CD4-positive, CD25-positive, alpha-beta regulatory T cell (primary cell): ENCODE data around the gene STK33. TPM values are rescaled to one million over a fixed set of nuclear protein-coding genes. Genes with fewer than 3 reads are reported as not detected.
A peak's percentile ranks its signal among the peaks of the same experiment; 100 is the strongest.

Experiments used
- ATAC-seq, 2 donors: fragments of 150-1000 bp; cut with Tn5 transposase; one replicate each; pipeline ENCODE4 v1.10.0; 2021; ENCODE audit warnings: low read depth in 2 of 2, moderate number of reproducible peaks in 2 of 2, moderate library complexity in 1 of 2
- DNase-seq, 3 donors: peaks; one replicate each; pipeline versions ENCODE4 v3.0.0 to v3.0.0-alpha.2; 2012 to 2022; ENCODE audit warnings: mixed read lengths in 1 of 3
- H3K27ac ChIP-seq: one replicate; pipeline ENCODE4 v1.7.0; 2013; ENCODE audit warnings: mild to moderate bottlenecking, low read length; ENCODE audit not compliant: insufficient read depth, poor library complexity, severe bottlenecking
- H3K27me3 ChIP-seq: one replicate; pipeline ENCODE4 v1.7.0; 2013; ENCODE audit warnings: low read length; ENCODE audit not compliant: control insufficient read depth, insufficient read depth
- H3K36me3 ChIP-seq: one replicate; pipeline ENCODE4 v1.7.0; 2013; ENCODE audit warnings: mild to moderate bottlenecking, low read length, moderate library complexity; ENCODE audit not compliant: control insufficient read depth, insufficient read depth
- H3K4me1 ChIP-seq: 2 replicates; pipeline ENCODE4 v1.7.0; 2013; ENCODE audit warnings: mild to moderate bottlenecking, low read length; ENCODE audit not compliant: insufficient read depth, control insufficient read depth, poor library complexity, severe bottlenecking
- H3K4me3 ChIP-seq: one replicate; pipeline ENCODE4 v1.7.0; 2013; ENCODE audit warnings: low read depth, mild to moderate bottlenecking, low read length, moderate library complexity
- H3K9me3 ChIP-seq, 2 experiments: 1 replicate in 1 of 2; 2 replicates in 1 of 2; pipeline ENCODE4 v1.7.0; 2013; ENCODE audit warnings: low read length in 2 of 2, mild to moderate bottlenecking in 1 of 2, moderate library complexity in 1 of 2; ENCODE audit not compliant: control insufficient read depth in 2 of 2
- H3K27ac Mint-ChIP-seq, 3 donors: one replicate each; pipeline ENCODE4 v1.8.0; 2020 to 2022; ENCODE audit warnings: mild to moderate bottlenecking in 3 of 3, mixed read lengths in 3 of 3, moderate library complexity in 2 of 3
- H3K27me3 Mint-ChIP-seq: one replicate; pipeline ENCODE4 v1.8.0; 2022; ENCODE audit warnings: mild to moderate bottlenecking, mixed read lengths
- H3K36me3 Mint-ChIP-seq: one replicate; pipeline ENCODE4 v1.8.0; 2020; ENCODE audit warnings: mixed read lengths
- H3K4me1 Mint-ChIP-seq, 4 donors: one replicate each; pipeline ENCODE4 v1.8.0; 2020 to 2022; ENCODE audit warnings: mixed read lengths in 4 of 4, mild to moderate bottlenecking in 1 of 4
- H3K4me3 Mint-ChIP-seq, 4 donors: one replicate each; pipeline ENCODE4 v1.8.0; 2020 to 2022; ENCODE audit warnings: mild to moderate bottlenecking in 4 of 4, mixed read lengths in 4 of 4, moderate library complexity in 3 of 4
- H3K9me3 Mint-ChIP-seq, 7 donors: one replicate each; pipeline ENCODE4 v1.8.0; 2020 to 2022; ENCODE audit warnings: mixed read lengths in 7 of 7, mild to moderate bottlenecking in 3 of 7, moderate library complexity in 2 of 7
- polyA plus RNA-seq, 4 donors: library from polyadenylated mRNA; unstranded; fragments of 300-500 nt; fragmentation: Illumina TruSeq; gene quantifications; one replicate each; pipeline ENCODE4 v1.2.3, GENCODE V29; 2021
- total RNA-seq: library from RNA; stranded (reverse); gene quantifications from one replicate; pipeline ENCODE4 v1.2.3, GENCODE V29; 2022

STK33 gene
- total and polyA plus RNA-seq, 5 donors from 2014 or later: 0.44 to 0.49 TPM; not detected in 3

DNA sequence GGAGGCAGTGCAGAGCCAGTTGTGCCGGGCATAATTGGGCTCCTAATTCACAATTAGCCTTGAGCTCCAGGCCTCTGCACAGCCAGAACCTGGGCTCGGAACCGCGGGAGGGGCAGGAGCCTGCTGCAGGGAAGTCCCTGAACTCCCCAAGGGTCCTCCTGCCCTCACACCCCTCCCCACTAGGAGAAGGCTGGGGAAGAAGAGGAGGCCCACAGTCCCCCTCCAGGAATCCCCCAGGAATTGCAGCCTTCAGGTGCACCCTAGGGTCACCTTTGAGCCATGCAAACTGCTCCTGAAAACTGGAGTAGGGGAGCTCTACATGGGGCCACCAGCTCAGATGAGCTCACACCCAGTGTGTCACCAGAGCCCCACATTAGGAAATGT, 236.5 kb downstream of the STK33 start:
- Mint-ChIP-seq H3K27me3 (peaks cover 10% of the 10 kb centered on the region), H3K4me1 (peaks cover 0 to 2% (median 0%) of the 10 kb centered on the region in 4 donors), H3K27ac (no peak overlapping the region), H3K36me3 (no peaks in the 10 kb centered on the region), H3K9me3 (peaks cover 0 to 3% (median 0%) of the 10 kb centered on the region in 7 donors), H3K4me3 (no peak overlapping the region)
- no peaks in the 10 kb centered on the region for H3K9me3 ChIP-seq
- no peaks in the 10 kb centered on the region for H3K4me1 ChIP-seq
- H3K27ac ChIP-seq: no peak overlapping the region
- H3K36me3 ChIP-seq: no peaks in the 10 kb centered on the region
- no peak overlapping the region for H3K4me3 ChIP-seq
- no peak for DNase-seq
- ATAC-seq: no peak
- H3K27me3 ChIP-seq: no peaks in the 10 kb centered on the region

GRCh38 chr11:8356721-8357504, 237.1 kb downstream of the STK33 start:
- no peak overlapping the region for H3K4me3 ChIP-seq
- H3K36me3 Mint-ChIP-seq: no peaks in the 10 kb centered on the region
- no peak for DNase-seq
- no peak for ATAC-seq
- no peaks in the 10 kb centered on the region for H3K9me3 ChIP-seq
- no peak overlapping the region for H3K4me3 Mint-ChIP-seq
- H3K27ac ChIP-seq: no peak overlapping the region
- H3K4me1 Mint-ChIP-seq: peaks cover 0 to 2% (median 0%) of the 10 kb centered on the region in 4 donors
- H3K36me3 ChIP-seq: no peaks in the 10 kb centered on the region
- peaks cover 0 to 3% (median 0%) of the 10 kb centered on the region in 7 donors for H3K9me3 Mint-ChIP-seq
- H3K27ac Mint-ChIP-seq: no peak overlapping the region
- H3K27me3 ChIP-seq: no peaks in the 10 kb centered on the region
- H3K27me3 Mint-ChIP-seq: peaks cover 10% of the 10 kb centered on the region
- H3K4me1 ChIP-seq: no peaks in the 10 kb centered on the region

- H3K27ac Mint-ChIP-seq: no peak overlapping the region
- ATAC-seq: no peak
- Histone ChIP-seq H3K36me3 (no peaks in the 10 kb centered on the region), H3K27me3 (no peaks in the 10 kb centered on the region), H3K4me1 (no peaks in the 10 kb centered on the region), H3K27ac (no peak overlapping the region), H3K9me3 (no peaks in the 10 kb centered on the region), H3K4me3 (no peak overlapping the region)
- no peaks in the 10 kb centered on the region for H3K36me3 Mint-ChIP-seq
- H3K4me3 Mint-ChIP-seq: no peak overlapping the region
- peaks cover 10% of the 10 kb centered on the region for H3K27me3 Mint-ChIP-seq
- no peak for DNase-seq
- H3K9me3 Mint-ChIP-seq: peaks cover 0 to 3% (median 0%) of the 10 kb centered on the region in 7 donors
- H3K4me1 Mint-ChIP-seq: peaks cover 0 to 2% (median 0%) of the 10 kb centered on the region in 4 donors
Measured at GRCh38 chr11:8356216-8356615, 237.8 kb downstream of the STK33 start.

DNA sequence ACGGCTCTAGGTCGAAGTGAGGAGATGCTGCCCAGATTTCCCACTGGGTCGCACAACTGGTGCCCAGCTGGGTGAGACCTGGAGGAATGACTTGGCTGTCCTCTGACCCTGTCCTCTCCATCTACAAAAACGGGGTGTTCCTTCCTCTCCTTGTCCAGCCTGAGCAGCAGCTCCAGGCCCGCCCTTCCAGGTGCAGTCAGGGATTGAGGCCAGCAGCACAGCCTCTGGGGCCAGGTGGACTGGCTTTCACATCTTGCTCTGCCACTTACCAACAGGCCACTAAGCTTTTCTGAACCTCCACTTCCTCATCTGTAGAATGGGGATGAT, 238.6 kb downstream of the STK33 start:
- no peak for DNase-seq
- H3K27me3 Mint-ChIP-seq: peaks cover 10% of the 10 kb centered on the region

GRCh38 chr11:8354622-8355415, 239.2 kb downstream of the STK33 start:
- Histone ChIP-seq H3K27me3 (no peaks in the 10 kb centered on the region), H3K9me3 (no peaks in the 10 kb centered on the region), H3K27ac (no peak overlapping the region), H3K36me3 (no peaks in the 10 kb centered on the region), H3K4me3 (no peak overlapping the region), H3K4me1 (no peaks in the 10 kb centered on the region)
- DNase-seq: no peak
- Mint-ChIP-seq H3K4me1 (peaks cover 0 to 2% (median 0%) of the 10 kb centered on the region in 4 donors), H3K36me3 (no peaks in the 10 kb centered on the region), H3K9me3 (peaks cover 0 to 3% (median 0%) of the 10 kb centered on the region in 7 donors), H3K27me3 (peaks cover 10% of the 10 kb centered on the region), H3K4me3 (no peak overlapping the region), H3K27ac (no peak overlapping the region)
- ATAC-seq: no peak

More for the DNA sequence above, 238.6 kb downstream of the STK33 start:
- no peak overlapping the region for H3K4me3 Mint-ChIP-seq
- Histone ChIP-seq H3K4me3 (no peak overlapping the region), H3K4me1 (no peaks in the 10 kb centered on the region), H3K9me3 (no peaks in the 10 kb centered on the region), H3K27ac (no peak overlapping the region), H3K36me3 (no peaks in the 10 kb centered on the region), H3K27me3 (no peaks in the 10 kb centered on the region)
- H3K27ac Mint-ChIP-seq: no peak overlapping the region
- no peak for ATAC-seq
- peaks cover 0 to 3% (median 0%) of the 10 kb centered on the region in 7 donors for H3K9me3 Mint-ChIP-seq
- peaks cover 0 to 2% (median 0%) of the 10 kb centered on the region in 4 donors for H3K4me1 Mint-ChIP-seq
- no peaks in the 10 kb centered on the region for H3K36me3 Mint-ChIP-seq

DNA sequence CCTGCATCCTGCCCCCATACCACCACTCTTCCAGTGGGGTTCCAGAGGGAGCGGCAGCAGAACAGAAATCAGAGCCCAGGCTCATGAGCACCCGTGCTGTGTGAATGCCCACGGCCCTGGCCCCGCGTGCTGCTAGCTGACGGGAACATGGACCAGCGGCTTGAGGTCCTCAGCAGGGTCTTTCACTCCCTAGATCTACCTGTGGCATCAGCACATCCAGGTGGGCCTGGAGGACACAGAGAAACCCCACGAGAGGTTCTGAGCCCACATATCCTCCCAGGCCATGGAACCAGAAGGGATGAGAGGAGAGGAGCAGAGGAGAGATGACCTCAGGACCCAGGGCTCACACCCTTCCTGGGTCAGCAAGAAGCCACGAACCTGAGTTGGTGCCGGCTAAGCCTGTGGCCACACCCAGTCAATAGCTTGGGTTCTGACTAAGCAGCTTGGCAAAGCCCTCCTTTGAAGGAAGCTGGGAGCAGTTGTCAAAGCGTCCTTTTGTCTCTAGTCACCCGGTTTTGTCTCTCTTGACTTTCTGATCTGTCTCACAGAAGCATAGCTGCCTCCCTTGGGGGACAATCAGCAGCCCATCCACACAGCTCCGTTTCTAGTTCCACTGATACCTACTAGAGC, 241.0 kb downstream of the STK33 start:
- no peaks in the 10 kb centered on the region for H3K36me3 ChIP-seq
- ATAC-seq (no peak), DNase-seq (no peak)
- Mint-ChIP-seq H3K9me3 (peaks cover 0 to 3% (median 0%) of the 10 kb centered on the region in 7 donors), H3K36me3 (no peaks in the 10 kb centered on the region), H3K4me1 (peaks cover 0 to 2% (median 0%) of the 10 kb centered on the region in 4 donors), H3K4me3 (no peak overlapping the region), H3K27me3 (peaks cover 16% of the 10 kb centered on the region), H3K27ac (peak overlapping the region in 1 of 3 donors; percentile 33)
- H3K4me3 ChIP-seq: no peak overlapping the region
- H3K4me1 ChIP-seq: no peaks in the 10 kb centered on the region
- H3K27ac ChIP-seq: no peak overlapping the region
- H3K9me3 ChIP-seq: no peaks in the 10 kb centered on the region
- no peaks in the 10 kb centered on the region for H3K27me3 ChIP-seq

GRCh38 chr11:8352103-8352875, 241.7 kb downstream of the STK33 start:
- H3K27ac Mint-ChIP-seq: no peak overlapping the region
- peaks cover 0 to 2% (median 0%) of the 10 kb centered on the region in 4 donors for H3K4me1 Mint-ChIP-seq
- Histone ChIP-seq H3K4me3 (no peak overlapping the region), H3K4me1 (no peaks in the 10 kb centered on the region), H3K9me3 (no peaks in the 10 kb centered on the region), H3K27ac (no peak overlapping the region), H3K27me3 (no peaks in the 10 kb centered on the region), H3K36me3 (no peaks in the 10 kb centered on the region)
- peaks cover 0 to 3% (median 0%) of the 10 kb centered on the region in 7 donors for H3K9me3 Mint-ChIP-seq
- no peaks in the 10 kb centered on the region for H3K36me3 Mint-ChIP-seq
- H3K4me3 Mint-ChIP-seq: no peak overlapping the region
- DNase-seq (no peak), ATAC-seq (no peak)
- H3K27me3 Mint-ChIP-seq: peaks cover 19% of the 10 kb centered on the region
